ENCODE data around the gene CD9. TPM values are rescaled to one million over a fixed set of nuclear protein-coding genes. Genes with fewer than 3 reads are reported as not detected.
"Not testable (repeated sequence)": the region's sequence is repeated elsewhere in the genome, so short reads cannot be mapped to it uniquely, and the experiment has no call there.

CD9 gene
- total and polyA plus RNA-seq, 2 donors from 2014 or later = 301 to 421 TPM

DNA sequence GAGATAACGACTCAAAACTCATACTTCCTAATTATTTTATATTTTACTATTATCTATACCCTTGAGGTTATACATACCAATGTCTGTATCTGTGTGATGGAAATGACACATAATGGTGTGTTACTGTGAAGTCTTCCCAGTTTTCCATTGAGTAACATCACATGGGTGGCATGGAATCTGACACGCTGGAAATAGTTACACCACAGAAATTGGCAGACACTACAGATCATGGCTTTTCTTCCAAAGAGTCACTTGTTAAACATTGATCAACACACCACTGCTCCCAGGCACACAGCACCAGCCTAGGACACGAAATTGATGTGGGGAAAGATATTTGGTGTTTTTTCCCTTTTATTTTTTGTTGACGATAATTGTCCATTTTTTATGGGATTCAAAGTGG is 42.7 kb upstream of the CD9 start:
- intact Hi-C loops (cut with DNase I) = no loop called here
- Histone ChIP-seq H3K4me1 (ENCODE audit: control insufficient read depth in 2 of 3, insufficient read depth in 2 of 3, low read depth in 1 of 3, low read length in 3 of 3) (peaks cover 0 to 5% (median 3%) of the 10 kb centered on the region in 3 donors), H3K27ac (ENCODE audit: low read depth in 2 of 2, low read length in 2 of 2) (no peak overlapping the region), H3K9ac (ENCODE audit: low read length in 3 of 3) (no peak overlapping the region), H3K4me3 (ENCODE audit: low read length in 3 of 3) (no peak overlapping the region), H3K9me3 (ENCODE audit: control insufficient read depth in 2 of 3, insufficient read depth in 1 of 3, low read length in 3 of 3) (no peaks in the 10 kb centered on the region), H3K27me3 (ENCODE audit: control insufficient read depth, insufficient read depth, low read length) (no peaks in the 10 kb centered on the region), H3K36me3 (ENCODE audit: control insufficient read depth in 2 of 3, insufficient read depth in 3 of 3, low read length in 3 of 3) (no peaks in the 10 kb centered on the region)
- FAIRE-seq (no peak), DNase-seq (no peak)
- TF ChIP-seq, protein P1, sequence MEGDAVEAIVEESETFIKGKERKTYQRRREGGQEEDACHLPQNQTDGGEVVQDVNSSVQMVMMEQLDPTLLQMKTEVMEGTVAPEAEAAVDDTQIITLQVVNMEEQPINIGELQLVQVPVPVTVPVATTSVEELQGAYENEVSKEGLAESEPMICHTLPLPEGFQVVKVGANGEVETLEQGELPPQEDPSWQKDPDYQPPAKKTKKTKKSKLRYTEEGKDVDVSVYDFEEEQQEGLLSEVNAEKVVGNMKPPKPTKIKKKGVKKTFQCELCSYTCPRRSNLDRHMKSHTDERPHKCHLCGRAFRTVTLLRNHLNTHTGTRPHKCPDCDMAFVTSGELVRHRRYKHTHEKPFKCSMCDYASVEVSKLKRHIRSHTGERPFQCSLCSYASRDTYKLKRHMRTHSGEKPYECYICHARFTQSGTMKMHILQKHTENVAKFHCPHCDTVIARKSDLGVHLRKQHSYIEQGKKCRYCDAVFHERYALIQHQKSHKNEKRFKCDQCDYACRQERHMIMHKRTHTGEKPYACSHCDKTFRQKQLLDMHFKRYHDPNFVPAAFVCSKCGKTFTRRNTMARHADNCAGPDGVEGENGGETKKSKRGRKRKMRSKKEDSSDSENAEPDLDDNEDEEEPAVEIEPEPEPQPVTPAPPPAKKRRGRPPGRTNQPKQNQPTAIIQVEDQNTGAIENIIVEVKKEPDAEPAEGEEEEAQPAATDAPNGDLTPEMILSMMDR (IDR thresholded peaks at IDR 0.05; ENCODE audit: borderline replicate concordance, extremely low read depth, insufficient read depth) = no peak

DNA sequence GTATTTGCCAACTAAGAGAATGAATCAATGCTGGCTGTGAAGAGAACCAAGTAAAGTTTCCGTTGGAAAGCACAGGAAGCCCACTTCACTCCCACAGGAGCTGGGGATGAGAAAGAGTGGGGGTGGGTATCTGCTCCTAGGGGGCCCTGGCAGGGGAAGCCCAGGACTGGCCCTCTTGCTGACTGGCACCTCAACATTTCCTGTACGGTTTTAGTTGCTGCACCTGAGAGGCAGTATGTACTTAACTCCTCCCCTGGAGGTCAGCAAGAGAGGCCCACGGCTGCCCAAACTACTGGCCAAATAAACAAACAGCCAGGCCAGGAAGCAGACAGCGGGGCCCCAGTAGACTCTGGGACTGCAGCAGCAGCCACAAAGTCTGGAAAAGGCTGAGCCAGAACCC is 41.9 kb upstream of the CD9 start:
- intact Hi-C loops (cut with DNase I) = no loop called here

DNA sequence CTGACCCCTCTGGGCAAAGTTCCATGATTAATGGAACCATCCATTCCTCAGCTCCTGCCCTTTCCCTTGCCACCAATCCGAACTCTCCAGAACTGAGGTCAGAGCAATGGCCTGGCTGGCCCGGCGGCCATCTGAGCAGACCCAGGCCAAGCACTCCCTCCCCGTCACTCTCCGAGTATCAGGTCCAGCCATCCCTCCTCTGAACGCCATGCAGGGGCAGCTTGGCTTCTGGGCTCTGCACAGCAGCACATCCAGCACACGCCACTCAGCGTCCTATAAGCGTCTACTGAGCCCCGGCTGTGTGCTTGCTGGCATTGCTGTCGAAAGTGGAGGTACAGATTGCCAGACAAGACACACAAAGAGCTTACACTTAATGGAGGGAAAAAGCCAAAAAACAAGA is 41.5 kb upstream of the CD9 start:
- H3K27ac ChIP-seq (ENCODE audit: low read depth in 2 of 2, low read length in 2 of 2) = no peak overlapping the region
- no peak overlapping the region for H3K9ac ChIP-seq (ENCODE audit: low read length in 3 of 3)
- FAIRE-seq (no peak), DNase-seq (no peak)
- H3K9me3 ChIP-seq (ENCODE audit: control insufficient read depth in 2 of 3, insufficient read depth in 1 of 3, low read length in 3 of 3) = no peaks in the 10 kb centered on the region
- H3K4me1 ChIP-seq (ENCODE audit: control insufficient read depth in 2 of 3, insufficient read depth in 2 of 3, low read depth in 1 of 3, low read length in 3 of 3) = peaks cover 0 to 5% (median 3%) of the 10 kb centered on the region in 3 donors
- no peak overlapping the region for H3K4me3 ChIP-seq (ENCODE audit: low read length in 3 of 3)
- TF ChIP-seq, protein P1 (IDR thresholded peaks at IDR 0.05; ENCODE audit: borderline replicate concordance, extremely low read depth, insufficient read depth) = no peak
- intact Hi-C loops (cut with DNase I) = no loop called here
- H3K27me3 ChIP-seq (ENCODE audit: control insufficient read depth, insufficient read depth, low read length) = no peaks in the 10 kb centered on the region
- no peaks in the 10 kb centered on the region for H3K36me3 ChIP-seq (ENCODE audit: control insufficient read depth in 2 of 3, insufficient read depth in 3 of 3, low read length in 3 of 3)

More for the DNA sequence above, 41.9 kb upstream of the CD9 start:
- TF ChIP-seq, protein P1 (IDR thresholded peaks at IDR 0.05; ENCODE audit: borderline replicate concordance, extremely low read depth, insufficient read depth) = no peak
- Histone ChIP-seq H3K4me1 (ENCODE audit: control insufficient read depth in 2 of 3, insufficient read depth in 2 of 3, low read depth in 1 of 3, low read length in 3 of 3) (peaks cover 0 to 5% (median 3%) of the 10 kb centered on the region in 3 donors), H3K4me3 (ENCODE audit: low read length in 3 of 3) (no peak overlapping the region), H3K27ac (ENCODE audit: low read depth in 2 of 2, low read length in 2 of 2) (no peak overlapping the region), H3K36me3 (ENCODE audit: control insufficient read depth in 2 of 3, insufficient read depth in 3 of 3, low read length in 3 of 3) (no peaks in the 10 kb centered on the region), H3K9me3 (ENCODE audit: control insufficient read depth in 2 of 3, insufficient read depth in 1 of 3, low read length in 3 of 3) (no peaks in the 10 kb centered on the region), H3K9ac (ENCODE audit: low read length in 3 of 3) (peak overlapping the region in 1 of 3 donors; percentile 8), H3K27me3 (ENCODE audit: control insufficient read depth, insufficient read depth, low read length) (no peaks in the 10 kb centered on the region)
- DNase-seq = peak in 1 of 5 donors; percentile 37
- no peak for FAIRE-seq

DNA sequence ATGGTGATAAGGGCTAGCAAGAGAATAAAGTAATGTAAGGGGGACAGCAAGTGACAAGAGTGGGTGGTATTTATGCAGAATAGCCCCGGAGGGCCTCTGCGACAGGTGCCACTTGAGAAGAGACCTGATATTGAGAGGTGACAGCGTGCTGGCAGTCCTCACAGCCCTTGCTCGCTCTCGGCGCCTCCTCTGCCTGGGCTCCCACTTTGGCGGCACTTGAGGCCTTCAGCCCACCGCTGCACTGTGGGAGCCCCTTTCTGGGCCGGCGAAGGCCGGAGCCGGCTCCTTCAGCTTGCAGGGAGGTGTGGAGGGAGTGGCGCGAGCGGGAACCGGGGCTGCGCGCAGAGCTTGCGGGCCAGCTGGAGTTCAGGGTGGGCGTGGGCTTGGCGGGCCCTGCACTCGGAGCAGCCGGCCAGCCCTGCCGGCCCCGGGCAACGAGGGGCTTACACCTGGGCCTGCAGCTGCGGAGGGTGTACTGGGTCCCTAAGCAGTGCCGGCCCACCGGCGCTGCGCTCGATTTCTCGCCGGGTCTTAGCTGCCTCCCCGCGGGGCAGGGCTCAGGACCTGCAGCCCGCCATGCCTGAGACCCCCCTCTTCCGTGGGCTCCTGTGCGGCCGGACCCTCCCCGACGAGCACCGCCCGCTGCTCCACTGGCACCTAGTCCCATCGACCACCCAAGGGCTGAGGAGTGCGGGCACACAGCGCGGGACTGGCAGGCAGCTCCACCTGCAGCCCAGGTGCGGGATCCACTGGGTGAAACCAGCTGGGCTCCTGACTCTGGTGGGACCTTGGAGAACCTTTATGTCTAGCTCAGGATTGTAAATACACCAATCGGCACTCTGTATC is 40.8 kb upstream of the CD9 start:
- H3K36me3 ChIP-seq (ENCODE audit: control insufficient read depth in 2 of 3, insufficient read depth in 3 of 3, low read length in 3 of 3); DNase-seq; H3K9me3 ChIP-seq (ENCODE audit: control insufficient read depth in 2 of 3, insufficient read depth in 1 of 3, low read length in 3 of 3); H3K9ac ChIP-seq (ENCODE audit: low read length in 3 of 3); H3K27ac ChIP-seq (ENCODE audit: low read depth in 2 of 2, low read length in 2 of 2); intact Hi-C loops (cut with DNase I); H3K4me3 ChIP-seq (ENCODE audit: low read length in 3 of 3); H3K4me1 ChIP-seq (ENCODE audit: control insufficient read depth in 2 of 3, insufficient read depth in 2 of 3, low read depth in 1 of 3, low read length in 3 of 3); H3K27me3 ChIP-seq (ENCODE audit: control insufficient read depth, insufficient read depth, low read length); FAIRE-seq: not testable (repeated sequence)

DNA sequence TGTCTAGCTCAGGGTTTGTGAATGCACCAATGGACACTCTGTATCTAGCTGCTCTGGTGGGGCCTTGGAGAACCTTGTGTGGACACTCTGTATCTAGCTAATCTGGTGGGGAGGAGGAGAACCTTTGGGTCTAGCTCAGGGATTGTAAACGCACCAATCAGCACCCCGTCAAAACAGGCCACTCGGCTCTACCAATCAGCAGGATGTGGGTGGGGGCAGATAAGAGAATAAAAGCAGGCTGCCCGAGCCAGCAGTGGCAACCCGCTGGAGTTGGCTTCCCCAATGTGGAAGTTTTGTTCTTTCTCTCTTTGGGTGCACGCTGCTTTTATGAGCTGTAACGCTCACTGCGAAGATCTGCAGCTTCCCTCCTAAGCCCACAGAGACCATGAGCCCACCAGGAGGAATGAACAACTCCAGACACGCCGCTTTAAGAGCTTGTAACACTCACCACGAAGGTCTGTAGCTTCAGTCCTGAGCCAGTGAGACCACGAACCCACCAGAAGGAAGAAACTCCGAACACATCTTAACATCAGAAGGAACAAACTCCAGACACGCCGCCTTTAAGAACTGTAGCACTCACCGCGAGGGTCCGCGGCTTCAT is 40.1 kb upstream of the CD9 start:
- H3K4me3 ChIP-seq (ENCODE audit: low read length in 3 of 3); H3K9me3 ChIP-seq (ENCODE audit: control insufficient read depth in 2 of 3, insufficient read depth in 1 of 3, low read length in 3 of 3); FAIRE-seq; H3K27me3 ChIP-seq (ENCODE audit: control insufficient read depth, insufficient read depth, low read length); H3K9ac ChIP-seq (ENCODE audit: low read length in 3 of 3); intact Hi-C loops (cut with DNase I); H3K27ac ChIP-seq (ENCODE audit: low read depth in 2 of 2, low read length in 2 of 2); DNase-seq; H3K36me3 ChIP-seq (ENCODE audit: control insufficient read depth in 2 of 3, insufficient read depth in 3 of 3, low read length in 3 of 3); H3K4me1 ChIP-seq (ENCODE audit: control insufficient read depth in 2 of 3, insufficient read depth in 2 of 3, low read depth in 1 of 3, low read length in 3 of 3): not testable (repeated sequence)
